ENCODE data around the gene ZNF69. TPM values are rescaled to one million over a fixed set of nuclear protein-coding genes. Genes with fewer than 3 reads are reported as not detected.
A peak's percentile ranks its signal among the peaks of the same experiment; 100 is the strongest.
"Not testable (repeated sequence)": the region's sequence is repeated elsewhere in the genome, so short reads cannot be mapped to it uniquely, and the experiment has no call there.

The ZNF69 gene
- total RNA-seq: 5.2 TPM
- long read RNA-seq, partial matches to known transcripts: 0 of 2 reads
- long read RNA-seq, other reads (novel, unspliced or antisense): 0 of 2 reads

GRCh38 chr19:11887611-11888531 lies at the start of gene ZNF69:
Gene ZNF69, plus strand, starts transcription at chr19:11887782. Its CDS starts 142 bp downstream, at chr19:11887924.
- H3K27ac ChIP-seq (replicated peaks): peak within 1 kb of the TSS; percentile 90
- intact Hi-C loops (cut with micrococcal nuclease): loop anchor here (10.0 kb wide), 1 partner anchor 107 kb away; no protein-coding TSS in a partner anchor
- DNase-seq: peak; percentile 93
- H3K4me1 ChIP-seq: peaks cover 19% of the 10 kb centered on the region
- peak; percentile 49 for TF ChIP-seq CTCF (IDR thresholded peaks at IDR 0.05; ENCODE audit: borderline replicate concordance)
- H3K36me3 ChIP-seq: no peaks in the 10 kb centered on the region
- H3K9me3 ChIP-seq (replicated peaks): no peaks in the 10 kb centered on the region
- no peaks in the 10 kb centered on the region for H3K27me3 ChIP-seq (ENCODE audit: low read depth)
- peak within 1 kb of the TSS; percentile 87 for H3K4me3 ChIP-seq

GRCh38 chr19:11843722-11844121 lies 43.9 kb upstream of the ZNF69 start:
- no peak for TF ChIP-seq CTCF (IDR thresholded peaks at IDR 0.05; ENCODE audit: borderline replicate concordance)
- no peak for DNase-seq
- Histone ChIP-seq H3K9me3 (replicated peaks) (no peaks in the 10 kb centered on the region), H3K27me3 (ENCODE audit: low read depth) (no peaks in the 10 kb centered on the region), H3K27ac (replicated peaks) (no peak overlapping the region), H3K4me3 (no peak overlapping the region), H3K36me3 (no peaks in the 10 kb centered on the region), H3K4me1 (peaks cover 8% of the 10 kb centered on the region)
- intact Hi-C loops (cut with micrococcal nuclease): no loop called here

- H3K27ac ChIP-seq (replicated peaks); H3K4me3 ChIP-seq; H3K9me3 ChIP-seq (replicated peaks); H3K36me3 ChIP-seq; DNase-seq; intact Hi-C loops (cut with micrococcal nuclease); H3K27me3 ChIP-seq (ENCODE audit: low read depth): not testable (repeated sequence)
- H3K4me1 ChIP-seq: peaks cover 22% of the 10 kb centered on the region
These were observed 40.0 kb upstream of the ZNF69 start for GRCh38 chr19:11847615-11848014.

- Histone ChIP-seq H3K4me1 (peaks cover 22% of the 10 kb centered on the region), H3K4me3 (peak overlapping the region; percentile 81), H3K36me3 (no peaks in the 10 kb centered on the region), H3K9me3 (replicated peaks) (no peaks in the 10 kb centered on the region), H3K27ac (replicated peaks) (peak overlapping the region; percentile 71), H3K27me3 (ENCODE audit: low read depth) (no peaks in the 10 kb centered on the region)
- intact Hi-C loops (cut with micrococcal nuclease): no loop called here
- no peak for DNase-seq
- TF ChIP-seq CTCF (IDR thresholded peaks at IDR 0.05; ENCODE audit: borderline replicate concordance): no peak
These were observed 39.4 kb upstream of the ZNF69 start for GRCh38 chr19:11848200-11848593.

GRCh38 chr19:11848594-11849469 lies 38.8 kb upstream of the ZNF69 start, which contains the start of gene ZNF439:
Gene ZNF439, plus strand, starts transcription at chr19:11848726. Its CDS starts 142 bp downstream, at chr19:11848868.
- H3K36me3 ChIP-seq: no peaks in the 10 kb centered on the region
- no peaks in the 10 kb centered on the region for H3K27me3 ChIP-seq (ENCODE audit: low read depth)
- H3K9me3 ChIP-seq (replicated peaks): no peaks in the 10 kb centered on the region
- H3K27ac ChIP-seq (replicated peaks): peak within 1 kb of the TSS; percentile 71
- no peak for TF ChIP-seq CTCF (IDR thresholded peaks at IDR 0.05; ENCODE audit: borderline replicate concordance)
- peak; percentile 95 for DNase-seq
- intact Hi-C loops (cut with micrococcal nuclease): no loop called here
- H3K4me3 ChIP-seq: peak within 1 kb of the TSS; percentile 81
- H3K4me1 ChIP-seq: peaks cover 22% of the 10 kb centered on the region

- H3K4me3 ChIP-seq; H3K27ac ChIP-seq (replicated peaks); H3K36me3 ChIP-seq; H3K9me3 ChIP-seq (replicated peaks); intact Hi-C loops (cut with micrococcal nuclease); H3K27me3 ChIP-seq (ENCODE audit: low read depth); DNase-seq: not testable (repeated sequence)
- H3K4me1 ChIP-seq: peaks cover 22% of the 10 kb centered on the region
These were observed 37.3 kb upstream of the ZNF69 start for GRCh38 chr19:11850289-11850688.

Measured in left ventricle myocardium inferior (tissue), 1 donor.